WI38 (cell line): ENCODE data around the gene FTSJ3.

Experiments used
- H3K4me3 ChIP-seq: 2 replicates; pipeline ENCODE4 v1.5.1; 2011; ENCODE audit warnings: low read depth, mild to moderate bottlenecking, control low read depth, low read length
- TF ChIP-seq, protein P1 (sequence below): IDR thresholded peaks from 2 replicates; pipeline ENCODE4 v1.5.1; 2012; ENCODE audit warnings: low read depth, mild to moderate bottlenecking, control low read depth, low read length

The FTSJ3 gene

DNA sequence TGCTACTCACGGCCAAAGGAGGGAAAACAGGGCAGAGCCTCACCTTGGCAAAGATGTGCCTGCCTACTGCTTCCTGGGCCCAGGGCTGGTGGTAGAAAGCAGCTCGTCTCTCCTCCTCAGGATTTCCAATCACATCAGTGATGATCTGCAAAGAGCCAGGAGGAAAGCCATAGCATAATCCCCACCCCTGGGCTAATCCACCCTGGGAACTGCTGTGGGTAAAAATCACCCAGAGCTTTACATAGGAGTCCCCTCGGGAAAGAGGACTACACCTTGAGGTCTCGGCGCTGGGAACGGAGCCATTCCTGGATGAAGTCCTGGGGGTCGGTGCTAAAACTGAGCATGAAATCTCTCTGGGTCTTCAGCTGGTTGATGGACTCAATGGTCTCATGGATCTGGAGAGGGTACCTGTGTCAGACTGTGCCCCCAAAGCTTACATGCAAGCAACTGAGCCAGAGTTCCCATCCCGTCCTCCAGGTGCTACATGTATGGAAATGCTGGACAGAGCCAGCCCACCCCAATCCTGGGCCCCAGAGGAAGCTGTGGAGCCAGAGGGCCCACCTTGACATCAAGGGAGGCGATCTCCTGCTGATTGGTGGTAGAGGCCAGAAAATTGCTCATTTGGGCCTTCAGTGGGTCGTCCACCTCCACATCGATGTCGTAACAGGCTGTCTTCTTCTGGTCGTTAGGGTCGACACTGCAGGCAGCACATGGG is 5.7 kb upstream of the FTSJ3 start:
- no peak overlapping the region for H3K4me3 ChIP-seq
- TF ChIP-seq, protein P1, sequence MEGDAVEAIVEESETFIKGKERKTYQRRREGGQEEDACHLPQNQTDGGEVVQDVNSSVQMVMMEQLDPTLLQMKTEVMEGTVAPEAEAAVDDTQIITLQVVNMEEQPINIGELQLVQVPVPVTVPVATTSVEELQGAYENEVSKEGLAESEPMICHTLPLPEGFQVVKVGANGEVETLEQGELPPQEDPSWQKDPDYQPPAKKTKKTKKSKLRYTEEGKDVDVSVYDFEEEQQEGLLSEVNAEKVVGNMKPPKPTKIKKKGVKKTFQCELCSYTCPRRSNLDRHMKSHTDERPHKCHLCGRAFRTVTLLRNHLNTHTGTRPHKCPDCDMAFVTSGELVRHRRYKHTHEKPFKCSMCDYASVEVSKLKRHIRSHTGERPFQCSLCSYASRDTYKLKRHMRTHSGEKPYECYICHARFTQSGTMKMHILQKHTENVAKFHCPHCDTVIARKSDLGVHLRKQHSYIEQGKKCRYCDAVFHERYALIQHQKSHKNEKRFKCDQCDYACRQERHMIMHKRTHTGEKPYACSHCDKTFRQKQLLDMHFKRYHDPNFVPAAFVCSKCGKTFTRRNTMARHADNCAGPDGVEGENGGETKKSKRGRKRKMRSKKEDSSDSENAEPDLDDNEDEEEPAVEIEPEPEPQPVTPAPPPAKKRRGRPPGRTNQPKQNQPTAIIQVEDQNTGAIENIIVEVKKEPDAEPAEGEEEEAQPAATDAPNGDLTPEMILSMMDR = no peak

DNA sequence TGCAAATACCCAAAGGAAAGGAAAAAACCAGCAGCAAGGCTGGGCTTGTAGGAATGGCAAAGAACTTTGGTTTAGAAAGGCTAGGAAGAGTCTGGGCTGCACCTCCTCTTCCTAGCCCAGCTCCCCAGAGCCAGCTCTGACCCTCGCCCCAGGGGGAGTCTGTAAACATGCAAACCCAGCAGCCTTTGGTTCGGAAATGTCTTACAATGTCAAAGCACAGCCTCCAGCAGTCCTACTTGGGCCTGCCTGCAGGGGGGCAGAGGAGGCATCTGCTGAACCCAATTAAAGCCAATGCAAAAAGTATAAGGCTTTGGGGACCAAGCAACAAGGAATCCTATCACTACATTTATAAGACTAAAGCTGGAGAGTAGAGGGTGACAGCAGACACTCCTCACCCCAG is 5.0 kb upstream of the FTSJ3 start:
- TF ChIP-seq, protein P1 = no peak
- H3K4me3 ChIP-seq = no peak overlapping the region

DNA sequence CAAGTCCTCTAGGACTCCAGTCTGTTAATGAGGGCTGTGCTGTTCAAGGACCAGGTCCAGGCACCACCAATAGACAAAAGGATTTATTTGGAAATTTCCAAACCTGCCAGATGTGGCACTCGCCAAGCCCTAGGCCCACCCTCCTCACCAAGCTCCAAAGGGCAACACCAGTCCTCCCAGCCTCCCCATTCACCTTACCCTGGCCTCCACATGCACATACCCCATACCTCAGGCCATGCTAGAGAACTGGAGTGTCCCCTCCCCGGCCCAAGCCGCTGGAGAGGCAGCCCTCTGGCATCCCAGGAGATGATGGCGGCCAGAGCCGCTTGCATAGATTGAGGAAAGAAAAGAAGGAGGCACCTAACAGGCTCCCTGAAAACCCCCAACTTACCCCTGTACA is 4.6 kb upstream of the FTSJ3 start:
- TF ChIP-seq, protein P1 = no peak
- H3K4me3 ChIP-seq = no peak overlapping the region

DNA sequence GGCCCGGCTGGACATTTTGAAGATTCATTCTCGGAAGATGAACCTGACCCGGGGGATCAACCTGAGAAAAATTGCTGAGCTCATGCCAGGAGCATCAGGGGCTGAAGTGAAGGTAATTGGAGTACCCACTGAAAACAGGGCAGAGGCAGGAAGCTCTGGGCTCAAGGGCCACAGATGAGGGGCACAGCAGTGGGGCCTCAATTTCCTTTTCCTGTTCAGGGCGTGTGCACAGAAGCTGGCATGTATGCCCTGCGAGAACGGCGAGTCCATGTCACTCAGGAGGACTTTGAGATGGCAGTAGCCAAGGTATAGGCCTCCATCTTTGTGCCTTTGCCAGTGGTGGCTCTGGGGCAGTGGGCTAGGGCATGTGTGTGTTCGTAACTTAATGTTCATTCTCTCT is 4.0 kb upstream of the FTSJ3 start:
- no peak overlapping the region for H3K4me3 ChIP-seq
- TF ChIP-seq, protein P1 = no peak

DNA sequence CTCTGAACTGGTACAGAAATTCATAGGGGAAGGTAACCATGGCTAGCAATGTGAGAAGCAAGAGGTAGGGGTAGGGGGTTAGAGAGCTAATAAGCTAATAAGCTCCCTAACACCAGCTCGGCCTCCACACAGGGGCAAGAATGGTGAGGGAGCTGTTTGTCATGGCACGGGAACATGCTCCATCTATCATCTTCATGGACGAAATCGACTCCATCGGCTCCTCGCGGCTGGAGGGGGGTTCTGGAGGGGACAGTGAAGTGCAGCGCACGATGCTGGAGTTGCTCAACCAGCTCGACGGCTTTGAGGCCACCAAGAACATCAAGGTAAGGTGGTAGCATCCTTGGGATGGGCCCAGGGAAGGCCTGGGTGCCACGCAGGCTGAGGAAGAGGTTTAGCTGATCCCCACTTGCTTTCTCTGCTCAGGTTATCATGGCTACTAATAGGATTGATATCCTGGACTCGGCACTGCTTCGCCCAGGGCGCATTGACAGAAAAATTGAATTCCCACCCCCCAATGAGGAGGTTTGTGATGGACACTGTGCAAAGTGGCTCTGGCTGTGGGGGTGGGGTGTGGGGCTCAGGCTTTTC is 3.5 kb upstream of the FTSJ3 start:
- H3K4me3 ChIP-seq = no peak overlapping the region
- TF ChIP-seq, protein P1 = no peak

DNA sequence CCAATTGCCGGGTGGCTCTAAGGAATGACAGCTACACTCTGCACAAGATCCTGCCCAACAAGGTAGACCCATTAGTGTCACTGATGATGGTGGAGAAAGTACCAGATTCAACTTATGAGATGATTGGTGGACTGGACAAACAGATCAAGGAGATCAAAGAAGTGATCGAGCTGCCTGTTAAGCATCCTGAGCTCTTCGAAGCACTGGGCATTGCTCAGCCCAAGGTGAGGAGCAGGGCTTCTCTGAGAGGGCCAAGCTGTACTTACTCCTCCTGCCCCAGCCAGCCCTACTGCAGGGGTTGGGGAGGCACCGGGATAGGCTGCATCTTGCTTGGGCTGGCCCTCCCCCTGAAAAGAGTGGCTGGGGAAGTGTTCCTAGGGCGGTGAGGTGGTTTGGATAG is 2.8 kb upstream of the FTSJ3 start:
- no peak overlapping the region for H3K4me3 ChIP-seq
- TF ChIP-seq, protein P1 = no peak

DNA sequence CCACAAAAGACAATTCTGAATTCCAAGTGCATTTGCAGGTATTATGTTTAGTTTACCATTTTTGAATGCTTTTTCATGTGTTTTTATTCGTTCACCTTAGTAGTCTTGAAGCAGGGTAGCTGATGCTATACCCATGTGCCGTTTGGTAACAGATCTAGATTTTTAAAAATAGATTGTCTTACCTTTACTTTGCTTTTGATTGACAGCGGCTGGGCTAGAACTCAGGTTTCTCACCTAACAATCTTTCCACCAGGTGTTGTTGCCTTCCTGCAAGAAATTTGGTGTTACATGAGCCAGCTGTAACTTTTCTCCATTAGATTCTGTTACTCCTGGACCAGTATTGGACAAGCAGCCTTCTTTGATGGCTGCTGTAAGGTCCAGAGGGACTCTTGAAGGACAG is 1.5 kb upstream of the FTSJ3 start:
- no peak overlapping the region for H3K4me3 ChIP-seq
- TF ChIP-seq, protein P1 = no peak
